GM12891 (cell line): ENCODE measurements around the gene CNIH3.

Experiments
- DNase-seq: peaks from one replicate; pipeline ENCODE4 v3.0.0; 2011; ENCODE audit warnings: low spot score; ENCODE audit not compliant: insufficient read length
- FAIRE-seq: peaks from 2 replicates; lab custom pipeline; 2011; peaks lifted over from hg19 to GRCh38; lab: Jason Lieb, UNC
- PAX5 ChIP-seq: IDR thresholded peaks from 2 replicates; pipeline ENCODE4 v1.6.1; 2011; ENCODE audit warnings: low read length, moderate library complexity, mild to moderate bottlenecking; ENCODE audit not compliant: insufficient read depth, severe bottlenecking
- POLR2A ChIP-seq: IDR thresholded peaks from 2 replicates; pipeline ENCODE4 v1.6.1; 2011; ENCODE audit warnings: low read depth, low read length, control low read depth
- POLR2AphosphoS5 ChIP-seq: IDR thresholded peaks from 2 replicates; pipeline ENCODE4 v1.6.1; 2011; ENCODE audit warnings: low read depth, low read length, control low read depth
- POU2F2 ChIP-seq: IDR thresholded peaks from 2 replicates; pipeline ENCODE4 v1.6.1; 2011; ENCODE audit warnings: low read depth, mild to moderate bottlenecking, control low read depth, low read length, moderate library complexity
- SPI1 ChIP-seq: IDR thresholded peaks from 2 replicates; pipeline ENCODE4 v1.6.1; 2011; ENCODE audit warnings: low read depth, low read length, control low read depth
- TAF1 ChIP-seq: IDR thresholded peaks from 2 replicates; pipeline ENCODE4 v1.6.1; 2011; ENCODE audit warnings: low read depth, low read length, control low read depth

CNIH3 gene

DNA sequence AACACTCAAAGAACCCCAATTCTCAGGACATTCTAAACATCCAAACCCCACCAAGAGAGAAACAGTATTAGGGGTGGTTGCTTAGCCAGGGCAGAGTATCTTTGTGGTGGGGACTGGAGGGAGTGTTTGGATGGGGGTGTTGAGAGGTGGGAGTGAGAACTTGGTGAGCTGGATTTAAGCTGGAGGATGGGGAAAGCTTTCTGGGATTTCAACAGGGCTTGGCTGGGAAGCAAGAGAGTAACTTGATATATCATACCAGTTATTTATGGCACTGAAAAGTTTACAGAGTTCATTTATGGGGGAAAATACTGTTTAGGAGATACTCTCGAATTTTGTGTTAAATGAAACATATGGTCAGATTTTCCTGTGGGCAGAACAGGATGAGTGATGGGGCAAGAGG, 6.8 kb upstream of the CNIH3 start:
- DNase-seq (no peak), FAIRE-seq (no peak)
- TF ChIP-seq TAF1 (no peak), POLR2AphosphoS5 (no peak), PAX5 (no peak), POU2F2 (no peak), POLR2A (no peak), SPI1 (no peak)

DNA sequence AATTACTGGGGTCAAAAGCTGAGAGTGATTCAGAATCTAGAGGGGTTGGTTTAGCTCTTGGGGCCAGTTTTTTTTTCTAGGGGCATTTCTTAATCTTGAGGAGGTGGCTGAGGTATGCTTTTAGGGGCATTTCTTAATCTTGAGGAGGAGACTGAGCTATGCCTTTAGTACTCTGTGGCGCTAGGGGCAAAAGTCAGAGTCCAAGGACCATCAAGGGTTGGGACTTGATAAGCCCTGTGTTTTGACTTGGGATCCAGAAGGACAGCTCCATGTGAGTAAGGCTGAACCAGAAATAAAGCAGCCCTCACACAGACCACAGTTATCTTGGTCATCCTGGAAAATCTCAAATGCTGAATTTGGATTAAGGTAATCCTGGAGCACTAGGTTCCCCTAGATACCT, 3.9 kb upstream of the CNIH3 start:
- no peak for DNase-seq
- FAIRE-seq, result no peak
- TF ChIP-seq POU2F2 (no peak), PAX5 (no peak), TAF1 (no peak), SPI1 (no peak), POLR2AphosphoS5 (no peak), POLR2A (no peak)

DNA sequence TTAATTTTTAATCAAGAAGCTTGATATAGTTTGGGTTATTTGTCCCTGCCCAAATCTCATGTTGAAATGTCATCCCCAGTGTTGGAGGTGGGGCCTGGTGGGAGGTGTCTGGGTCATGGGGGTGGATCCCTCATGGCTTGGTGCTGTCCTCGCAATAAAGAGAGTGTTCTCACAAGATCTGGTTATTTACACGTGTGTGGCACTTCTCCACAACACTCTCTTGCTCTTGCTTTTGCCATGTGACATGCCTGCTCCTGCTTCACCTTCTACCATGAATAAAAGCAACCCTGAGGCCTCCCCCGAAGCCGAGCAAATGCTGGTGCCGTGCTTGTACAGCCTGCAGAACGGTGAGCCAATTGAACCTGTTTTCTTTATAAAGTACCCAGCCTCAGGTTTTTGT, 2.6 kb upstream of the CNIH3 start:
- FAIRE-seq (no peak), DNase-seq (no peak)

DNA sequence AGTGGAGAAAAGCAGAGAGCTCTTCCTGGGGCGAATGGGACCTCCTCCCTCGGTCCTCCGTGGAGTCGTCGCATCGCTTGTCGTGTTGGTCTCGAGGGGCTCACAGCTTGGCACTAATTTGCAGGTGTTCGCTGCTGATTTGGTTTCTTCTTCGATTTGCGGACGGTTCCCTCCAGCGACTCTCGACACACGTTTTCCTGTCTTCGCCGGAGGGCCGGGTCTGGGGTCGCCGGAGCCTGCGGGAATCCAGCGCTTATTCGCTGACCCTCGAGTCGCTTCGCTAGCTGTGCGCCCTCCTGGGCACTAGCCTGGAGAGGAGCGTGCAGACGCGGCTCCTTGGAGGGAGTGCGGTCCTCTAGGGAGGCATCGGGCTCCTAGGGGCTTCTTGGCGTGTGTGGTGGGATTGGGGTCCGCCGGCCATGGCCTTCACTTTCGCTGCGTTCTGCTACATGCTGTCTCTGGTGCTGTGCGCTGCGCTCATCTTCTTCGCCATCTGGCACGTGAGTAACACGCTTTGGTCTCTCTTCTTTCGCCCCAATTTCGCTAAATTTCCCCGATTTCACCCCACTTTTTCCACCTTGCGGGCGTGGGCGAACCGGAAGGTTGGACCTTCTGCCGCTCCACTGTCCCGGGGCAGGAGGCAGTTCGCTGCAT, 766 bp downstream of the CNIH3 start:
- TF ChIP-seq TAF1, result no peak
- TF ChIP-seq POLR2A, result no peak
- no peak for TF ChIP-seq PAX5
- TF ChIP-seq SPI1, result no peak
- no peak for TF ChIP-seq POU2F2
- no peak for TF ChIP-seq POLR2AphosphoS5
- FAIRE-seq (no peak), DNase-seq (no peak)

More for the DNA sequence above, 2.6 kb upstream of the CNIH3 start:
- TF ChIP-seq TAF1, result no peak
- TF ChIP-seq SPI1, result no peak

DNA sequence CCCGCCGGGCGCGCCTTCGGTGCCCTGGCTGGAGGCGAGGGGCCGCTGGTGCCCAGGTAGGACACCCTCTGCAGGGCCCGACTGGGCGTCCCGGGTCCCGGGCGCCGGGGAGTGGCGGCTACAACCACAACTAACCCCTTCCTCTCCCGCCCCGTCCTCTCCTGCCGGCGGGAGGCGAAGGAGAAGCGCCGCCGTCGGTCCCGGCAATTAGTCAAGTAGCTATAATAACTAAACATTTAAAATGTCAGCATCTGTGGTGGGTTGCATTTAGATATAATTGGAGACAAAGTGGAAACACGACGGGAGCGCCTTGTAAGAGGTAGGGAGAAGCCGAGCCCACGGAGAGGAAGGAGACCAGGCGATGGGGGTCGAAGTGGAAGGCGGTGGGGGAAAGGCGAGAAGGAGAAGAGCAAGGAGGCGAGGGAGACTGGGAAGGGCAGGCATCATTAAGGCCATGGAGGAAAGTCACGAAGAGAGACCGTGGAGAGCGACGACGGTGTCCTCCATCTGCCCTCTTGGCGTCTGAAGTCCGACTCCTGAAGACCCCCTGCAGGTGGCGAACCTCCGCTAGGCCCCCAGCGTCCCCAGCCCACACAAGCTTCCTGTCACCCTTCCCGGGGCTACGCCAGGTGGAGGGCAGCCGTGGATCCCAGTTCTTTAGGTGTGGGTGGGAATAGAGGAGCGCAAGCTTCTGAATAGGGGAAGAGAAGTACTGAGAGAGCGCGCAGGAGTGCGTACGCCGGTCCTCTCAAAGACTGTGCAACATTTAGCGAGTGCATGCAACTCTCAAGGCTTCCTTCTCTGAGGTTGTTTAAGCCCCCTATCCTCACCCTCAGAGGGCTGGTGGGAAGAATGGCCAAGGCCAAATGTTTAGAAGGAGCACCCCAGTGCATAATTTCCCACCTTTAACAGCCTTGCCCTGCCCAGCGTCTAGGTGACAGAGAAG, 1.6 kb downstream of the CNIH3 start:
- DNase-seq (no peak), FAIRE-seq (no peak)
- no peak for TF ChIP-seq POLR2AphosphoS5
- no peak for TF ChIP-seq TAF1
- no peak for TF ChIP-seq SPI1
- no peak for TF ChIP-seq POLR2A
- TF ChIP-seq PAX5, result no peak
- TF ChIP-seq POU2F2, result no peak

DNA sequence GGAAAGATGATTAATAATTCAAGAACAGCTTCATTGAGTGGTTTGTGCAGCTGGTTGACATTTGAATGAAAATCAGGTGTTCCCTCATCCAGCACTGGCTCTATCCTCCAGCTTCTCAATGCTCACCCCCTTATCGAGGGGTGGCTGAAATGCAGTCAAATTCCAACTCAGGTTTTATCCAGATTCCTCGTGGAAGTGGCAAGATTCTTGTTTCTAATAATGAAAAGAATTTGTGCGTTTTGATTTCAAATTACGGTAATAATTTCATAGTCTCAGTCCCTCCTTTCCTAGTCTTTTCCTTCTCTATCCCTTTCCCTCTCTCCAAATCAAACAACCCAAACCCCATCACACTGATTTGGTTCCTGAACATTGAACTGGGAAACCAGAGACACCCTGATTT, 3.1 kb downstream of the CNIH3 start:
- FAIRE-seq (no peak), DNase-seq (no peak)
- TF ChIP-seq POLR2A (no peak), SPI1 (no peak), TAF1 (no peak), POU2F2 (no peak), POLR2AphosphoS5 (no peak), PAX5 (no peak)

DNA sequence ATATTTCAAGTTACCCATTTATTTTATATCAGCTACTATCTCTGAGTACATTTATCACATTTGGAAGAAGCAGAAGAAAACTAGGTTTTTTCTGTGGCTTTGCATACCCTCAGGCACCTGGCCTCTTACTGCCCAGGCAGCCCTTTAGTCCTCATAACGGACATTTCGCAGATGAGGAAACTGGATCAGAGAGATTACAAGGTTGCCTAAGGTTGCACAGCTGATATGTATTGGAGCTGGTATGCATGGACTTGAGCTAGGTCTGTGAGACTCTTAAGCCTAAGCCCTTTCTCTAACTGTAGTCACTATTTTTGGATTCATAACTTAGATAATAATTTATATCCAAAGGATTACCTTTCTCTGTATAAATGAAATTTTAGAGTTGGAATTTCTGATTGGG, 4.0 kb downstream of the CNIH3 start:
- no peak for TF ChIP-seq POLR2A
- no peak for TF ChIP-seq TAF1
- no peak for TF ChIP-seq POLR2AphosphoS5
- no peak for TF ChIP-seq PAX5
- no peak for TF ChIP-seq SPI1
- no peak for TF ChIP-seq POU2F2
- DNase-seq, result no peak
- no peak for FAIRE-seq

DNA sequence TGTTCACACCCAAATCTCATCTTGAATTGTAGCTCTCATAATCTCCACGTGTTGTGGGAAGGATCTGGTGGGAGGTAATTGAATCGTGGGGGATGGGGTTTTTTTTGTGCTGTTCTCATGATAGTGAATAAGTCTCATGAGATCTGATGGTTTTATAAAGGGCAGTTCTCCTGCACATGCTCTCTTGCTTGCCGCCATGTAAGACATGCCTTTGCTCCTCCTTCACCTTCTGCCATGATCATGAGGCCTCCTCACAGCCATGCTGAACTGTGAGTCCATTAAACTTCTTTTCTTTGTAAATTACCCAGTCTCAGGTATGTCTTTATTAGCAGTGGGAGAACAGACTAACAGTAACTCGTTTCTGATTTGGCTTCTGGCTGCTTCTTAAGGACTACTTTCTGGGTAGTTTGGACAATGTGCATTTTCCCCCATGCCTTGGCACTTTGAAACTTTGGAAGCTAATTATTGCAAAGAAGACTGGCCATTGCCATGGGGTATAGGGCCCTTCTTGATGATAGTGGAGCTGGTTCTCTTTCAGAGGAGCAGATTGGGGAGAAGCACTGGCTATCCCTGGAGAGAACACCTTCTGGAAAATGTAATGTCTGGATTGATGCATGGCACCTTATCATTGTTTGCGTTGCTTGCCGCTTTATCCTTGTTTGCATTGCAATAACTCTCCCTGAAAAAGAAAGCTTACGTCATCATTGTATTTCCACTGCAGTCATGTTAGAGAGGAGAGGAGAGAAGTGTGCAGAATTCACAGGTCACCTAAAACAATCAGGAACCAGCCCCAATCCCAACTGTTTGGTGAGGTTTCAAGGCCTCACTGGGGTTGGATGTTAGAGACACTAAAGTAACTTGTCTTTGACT, 5.9 kb downstream of the CNIH3 start:
- TF ChIP-seq SPI1, result no peak
- DNase-seq, result no peak
- FAIRE-seq, result no peak

DNA sequence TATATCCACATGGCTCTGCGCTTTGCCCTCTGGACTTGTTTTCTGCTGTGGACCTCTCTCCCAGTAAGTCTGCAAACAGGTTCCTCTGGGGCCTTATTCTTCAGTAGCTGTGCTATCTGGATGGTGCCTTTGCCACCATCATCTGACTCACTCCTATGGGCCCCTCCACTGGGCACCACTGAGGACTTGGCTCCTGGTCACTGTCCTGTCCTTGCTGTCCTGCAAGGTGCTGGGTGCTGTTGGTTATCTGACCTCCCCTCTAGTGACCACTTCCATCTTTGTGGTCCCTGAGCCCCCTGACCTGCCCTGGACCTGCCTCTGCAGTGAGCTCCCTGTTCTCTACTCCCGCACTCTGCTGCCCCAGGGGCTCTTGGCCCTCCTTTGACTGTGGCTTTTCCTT, 6.7 kb downstream of the CNIH3 start:
- no peak for DNase-seq
- TF ChIP-seq TAF1, result no peak
- TF ChIP-seq PAX5, result no peak
- TF ChIP-seq SPI1, result no peak
- TF ChIP-seq POLR2A, result no peak
- FAIRE-seq, result no peak
